Caco-2 (cell line): Measurements from ENCODE around the gene FBXO17. TPM values are rescaled to one million over a fixed set of nuclear protein-coding genes. Genes with fewer than 3 reads are reported as not detected.

Experiments
- BruUV-seq: library from RNA; stranded (reverse); fragments of 400-500 nt; replicated peaks from 2 replicates; lab custom pipeline; 2021; lab: Mats Ljungman, UMichigan
- CTCF ChIA-PET: fragments of 300-600 bp; sonication (Branson Sonifier 250); formaldehyde crosslinking; loops from one replicate; lab custom pipeline; 2022; ENCODE audit warnings: antibody characterized with exemption; lab: Charles Lee
- POLR2A ChIA-PET: fragments of 300-600 bp; sonication (Branson Sonifier 250); formaldehyde crosslinking; loops from one replicate; lab custom pipeline; 2022; ENCODE audit warnings: antibody characterized with exemption; lab: Charles Lee
- DNase-seq, 2 experiments: peaks; one replicate each; pipeline versions ENCODE4 v3.0.0 to v3.0.0-alpha.2; 2020 to 2022
- H3K27me3 ChIP-seq: replicated peaks from 2 replicates; pipeline ENCODE4 v1.6.0; 2011; ENCODE audit warnings: low read length; ENCODE audit not compliant: control insufficient read depth, insufficient read depth
- H3K36me3 ChIP-seq: 2 replicates; pipeline ENCODE4 v1.5.1; 2011; ENCODE audit warnings: low read length; ENCODE audit not compliant: control insufficient read depth, insufficient read depth
- H3K4me1 ChIP-seq: fragments of 250-450 bp; sonication (Bioruptor Pico); 2 replicates; pipeline ENCODE4 v1.5.1; 2020; ENCODE audit warnings: mild to moderate bottlenecking
- H3K4me3 ChIP-seq: 2 replicates; pipeline ENCODE4 v1.5.1; 2011; ENCODE audit warnings: low read depth, mild to moderate bottlenecking, control low read depth, low read length
- H3K9me3 ChIP-seq: fragments of 250-450 bp; sonication (Bioruptor Pico); 2 replicates; pipeline ENCODE4 v1.5.1; 2020; ENCODE audit warnings: mild to moderate bottlenecking, moderate library complexity
- H3K27ac Mint-ChIP-seq: one replicate; pipeline ENCODE4 v1.8.0; 2022; ENCODE audit warnings: mixed read lengths; ENCODE audit not compliant: unreplicated experiment
- H3K27me3 Mint-ChIP-seq: one replicate; pipeline ENCODE4 v1.8.0; 2022; ENCODE audit warnings: mixed read lengths; ENCODE audit not compliant: insufficient read depth, unreplicated experiment
- H3K36me3 Mint-ChIP-seq: one replicate; pipeline ENCODE4 v1.8.0; 2022; ENCODE audit warnings: mild to moderate bottlenecking, mixed read lengths; ENCODE audit not compliant: insufficient read depth, unreplicated experiment
- H3K4me1 Mint-ChIP-seq: one replicate; pipeline ENCODE4 v1.8.0; 2022; ENCODE audit warnings: low read depth, mixed read lengths; ENCODE audit not compliant: unreplicated experiment
- H3K4me3 Mint-ChIP-seq: one replicate; pipeline ENCODE4 v1.8.0; 2022; ENCODE audit warnings: mild to moderate bottlenecking, moderate library complexity, mixed read lengths; ENCODE audit not compliant: unreplicated experiment
- H3K9me3 Mint-ChIP-seq: one replicate; pipeline ENCODE4 v1.8.0; 2022; ENCODE audit warnings: mixed read lengths; ENCODE audit not compliant: unreplicated experiment
- CTCF ChIP-seq, 2 experiments: fragments of 200-600 bp in 1 of 2; IDR thresholded peaks; 1 replicate in 1 of 2; 2 replicates in 1 of 2; pipeline versions ENCODE4 v1.5.1 to v1.8.0; 2011 to 2022; ENCODE audit warnings: antibody characterized with exemption in 1 of 2, control low read depth in 1 of 2, inconsistent platforms in 1 of 2, low read depth in 1 of 2, low read length in 1 of 2, mild to moderate bottlenecking in 1 of 2, moderate library complexity in 1 of 2; ENCODE audit not compliant: insufficient read depth in 1 of 2, severe bottlenecking in 1 of 2, unreplicated experiment in 1 of 2
- intact Hi-C: fragments of 100-400 bp; cut with micrococcal nuclease; formaldehyde crosslinking; loops from one replicate; pipeline ENCODE4 v1.10.0; 2022; ENCODE audit not compliant: unreplicated experiment
- total RNA-seq: library from RNA; stranded (reverse); gene quantifications from 2 replicates; pipeline ENCODE4 v1.2.3, GENCODE V29; 2022

The FBXO17 gene
- total RNA-seq, 1 experiment from 2014 or later = 42.8 TPM

GRCh38 chr19:38921420-38922274 is 53.9 kb downstream of the FBXO17 start:
- POLR2A ChIA-PET = no interaction called here
- no peaks in the 10 kb centered on the region for H3K9me3 Mint-ChIP-seq
- no peak overlapping the region for H3K4me3 ChIP-seq
- CTCF ChIA-PET = no interaction called here
- no peaks in the 10 kb centered on the region for H3K27me3 ChIP-seq
- H3K4me1 Mint-ChIP-seq = no peaks in the 10 kb centered on the region
- H3K4me3 Mint-ChIP-seq = no peak overlapping the region
- intact Hi-C loops = no loop called here
- H3K36me3 Mint-ChIP-seq = peaks cover 19% of the 10 kb centered on the region
- peaks cover 5% of the 10 kb centered on the region for H3K36me3 ChIP-seq
- no TSS peak for BruUV-seq
- no peaks in the 10 kb centered on the region for H3K27me3 Mint-ChIP-seq
- H3K4me1 ChIP-seq = no peaks in the 10 kb centered on the region
- TF ChIP-seq CTCF (IDR thresholded peaks at IDR 0.05; ENCODE audit: insufficient read depth in 1 of 2, low read depth in 1 of 2, low read length in 1 of 2, severe bottlenecking in 1 of 2, unreplicated experiment in 1 of 2) = no peak
- DNase-seq = no peak
- no peak overlapping the region for H3K27ac Mint-ChIP-seq
- no peaks in the 10 kb centered on the region for H3K9me3 ChIP-seq

- H3K4me1 Mint-ChIP-seq = no peaks in the 10 kb centered on the region
- H3K4me1 ChIP-seq = no peaks in the 10 kb centered on the region
- ChIA-PET CTCF (no interaction called here), POLR2A (no interaction called here)
- no peaks in the 10 kb centered on the region for H3K9me3 ChIP-seq
- H3K27ac Mint-ChIP-seq = no peak overlapping the region
- no peaks in the 10 kb centered on the region for H3K9me3 Mint-ChIP-seq
- H3K27me3 Mint-ChIP-seq = no peaks in the 10 kb centered on the region
- no peak for TF ChIP-seq CTCF (IDR thresholded peaks at IDR 0.05; ENCODE audit: insufficient read depth in 1 of 2, low read depth in 1 of 2, low read length in 1 of 2, severe bottlenecking in 1 of 2, unreplicated experiment in 1 of 2)
- BruUV-seq = no TSS peak
- peaks cover 3% of the 10 kb centered on the region; the same call in 1 of the 2 replicates for H3K36me3 ChIP-seq
- intact Hi-C loops = no loop called here
- H3K27me3 ChIP-seq = no peaks in the 10 kb centered on the region
- H3K4me3 ChIP-seq = no peak overlapping the region
- H3K4me3 Mint-ChIP-seq = no peak overlapping the region
- H3K36me3 Mint-ChIP-seq = peaks cover 18% of the 10 kb centered on the region
- DNase-seq = no peak
Measured at GRCh38 chr19:38920602-38921419, 54.7 kb downstream of the FBXO17 start.

- H3K9me3 Mint-ChIP-seq = no peaks in the 10 kb centered on the region
- peaks cover 18% of the 10 kb centered on the region for H3K36me3 Mint-ChIP-seq
- Histone ChIP-seq H3K27me3 (no peaks in the 10 kb centered on the region), H3K4me1 (no peaks in the 10 kb centered on the region), H3K9me3 (no peaks in the 10 kb centered on the region), H3K36me3 (no peaks in the 10 kb centered on the region; the same call in 1 of the 2 replicates), H3K4me3 (no peak overlapping the region)
- intact Hi-C loops = no loop called here
- BruUV-seq = no TSS peak
- ChIA-PET CTCF (interaction anchor here (0.5 to 1.6 kb wide), 2 partner anchors 11 to 37 kb away, joined by 7 to 8 read pairs; partner anchors contain the start of genes MRPS12 and SARS2), POLR2A (no interaction called here)
- no peaks in the 10 kb centered on the region for H3K27me3 Mint-ChIP-seq
- DNase-seq = no peak
- H3K27ac Mint-ChIP-seq = no peak overlapping the region
- no peak for TF ChIP-seq CTCF (IDR thresholded peaks at IDR 0.05; ENCODE audit: insufficient read depth in 1 of 2, low read depth in 1 of 2, low read length in 1 of 2, severe bottlenecking in 1 of 2, unreplicated experiment in 1 of 2)
- no peak overlapping the region for H3K4me3 Mint-ChIP-seq
- no peaks in the 10 kb centered on the region for H3K4me1 Mint-ChIP-seq
Measured at GRCh38 chr19:38919837-38920601, 55.5 kb downstream of the FBXO17 start.
